ENCODE measurements around the gene DHRS7B. TPM values are rescaled to one million over a fixed set of nuclear protein-coding genes. Genes with fewer than 3 reads are reported as not detected.

DHRS7B gene
- total RNA-seq, 1 donor = 15.2 TPM

DNA sequence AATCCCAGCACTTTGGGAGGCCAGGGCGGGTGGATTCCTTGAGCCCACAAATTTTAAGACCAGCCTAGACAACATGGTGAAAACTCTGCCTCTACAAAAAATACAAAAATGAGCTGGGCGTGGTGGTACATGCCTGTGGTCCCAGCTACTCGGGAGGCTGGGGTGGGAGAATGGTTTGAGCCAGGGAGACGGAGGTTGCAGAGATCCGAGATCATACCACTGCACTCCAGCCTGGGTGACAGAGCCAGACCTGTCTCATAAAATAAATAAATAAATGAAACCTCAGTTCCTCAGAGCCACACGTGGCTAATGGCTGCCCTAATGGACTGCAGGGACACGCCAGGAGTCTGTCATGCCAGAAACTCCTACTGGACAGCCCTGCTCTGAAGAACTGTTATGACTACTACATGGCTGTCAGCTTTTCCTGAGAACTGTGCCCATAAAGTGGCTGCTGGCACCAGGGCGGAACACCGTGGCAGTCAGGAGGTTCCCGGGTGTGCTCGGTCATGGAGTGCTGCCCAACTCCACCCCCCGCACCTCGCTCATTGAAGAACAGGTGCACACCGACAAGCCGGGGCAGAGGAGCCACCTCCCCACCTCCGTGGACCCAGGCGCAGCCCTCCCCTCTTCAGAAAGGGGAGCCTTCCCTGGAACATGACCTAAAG is 82.9 kb downstream of the DHRS7B start:
- Histone ChIP-seq H4K20me1 (ENCODE audit: insufficient read depth, low read length) (peaks cover 54% of the 10 kb centered on the region), H3K79me2 (ENCODE audit: insufficient read depth, low read length) (peaks cover 91% of the 10 kb centered on the region), H3K4me2 (ENCODE audit: insufficient read depth, low read length) (no peak overlapping the region), H3K9me3 (ENCODE audit: low read depth, low read length) (no peaks in the 10 kb centered on the region), H2AFZ (ENCODE audit: low read length) (no peak overlapping the region), H3K27ac (ENCODE audit: low read depth, low read length) (peak overlapping the region; percentile 49), H3K4me3 (ENCODE audit: insufficient read depth, low read length) (no peak overlapping the region), H3K36me3 (ENCODE audit: insufficient read depth, low read length) (peaks cover 30% of the 10 kb centered on the region), H3K27me3 (ENCODE audit: insufficient read depth, low read length) (no peaks in the 10 kb centered on the region), H3K4me1 (ENCODE audit: insufficient read depth, low read length) (peaks cover 19% of the 10 kb centered on the region)
- TF ChIP-seq, protein P1, sequence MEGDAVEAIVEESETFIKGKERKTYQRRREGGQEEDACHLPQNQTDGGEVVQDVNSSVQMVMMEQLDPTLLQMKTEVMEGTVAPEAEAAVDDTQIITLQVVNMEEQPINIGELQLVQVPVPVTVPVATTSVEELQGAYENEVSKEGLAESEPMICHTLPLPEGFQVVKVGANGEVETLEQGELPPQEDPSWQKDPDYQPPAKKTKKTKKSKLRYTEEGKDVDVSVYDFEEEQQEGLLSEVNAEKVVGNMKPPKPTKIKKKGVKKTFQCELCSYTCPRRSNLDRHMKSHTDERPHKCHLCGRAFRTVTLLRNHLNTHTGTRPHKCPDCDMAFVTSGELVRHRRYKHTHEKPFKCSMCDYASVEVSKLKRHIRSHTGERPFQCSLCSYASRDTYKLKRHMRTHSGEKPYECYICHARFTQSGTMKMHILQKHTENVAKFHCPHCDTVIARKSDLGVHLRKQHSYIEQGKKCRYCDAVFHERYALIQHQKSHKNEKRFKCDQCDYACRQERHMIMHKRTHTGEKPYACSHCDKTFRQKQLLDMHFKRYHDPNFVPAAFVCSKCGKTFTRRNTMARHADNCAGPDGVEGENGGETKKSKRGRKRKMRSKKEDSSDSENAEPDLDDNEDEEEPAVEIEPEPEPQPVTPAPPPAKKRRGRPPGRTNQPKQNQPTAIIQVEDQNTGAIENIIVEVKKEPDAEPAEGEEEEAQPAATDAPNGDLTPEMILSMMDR (IDR thresholded peaks at IDR 0.05; ENCODE audit: extremely low read depth, low read depth, low read length) = no peak
- no peak for DNase-seq (ENCODE audit: insufficient read length, low spot score, missing footprints)

DNA sequence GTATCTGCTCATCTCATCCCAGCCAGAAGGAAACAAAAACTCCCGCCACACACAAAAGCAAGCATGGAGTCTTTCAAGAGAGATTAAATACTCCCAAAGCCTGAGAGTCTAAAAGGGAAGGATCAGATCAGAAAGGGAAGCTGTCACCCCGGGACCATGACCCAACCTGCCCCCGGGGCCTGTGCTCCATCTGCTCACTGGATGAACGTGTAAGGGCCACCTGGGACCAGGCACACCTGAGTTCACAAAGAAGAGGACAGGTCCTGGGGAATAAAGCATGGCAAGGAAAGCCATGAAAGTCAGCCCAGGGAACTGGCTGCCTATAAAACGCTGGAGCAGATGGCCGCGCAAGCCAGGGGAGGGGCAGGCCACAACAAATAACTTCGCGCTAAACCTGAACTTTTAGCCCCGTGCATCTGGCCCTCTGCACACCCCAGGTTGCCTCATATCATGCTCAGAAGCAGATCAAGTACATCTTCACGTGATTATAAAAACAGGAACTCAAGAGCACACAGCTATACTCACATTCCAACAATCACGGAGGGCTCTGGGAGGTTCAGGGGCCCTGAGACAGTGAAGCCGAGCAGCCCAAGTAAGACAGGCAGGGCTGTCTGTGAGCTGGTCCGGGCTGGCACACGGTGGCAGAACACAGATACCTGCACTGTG is 83.8 kb downstream of the DHRS7B start:
- no peak for DNase-seq (ENCODE audit: insufficient read length, low spot score, missing footprints)

DNA sequence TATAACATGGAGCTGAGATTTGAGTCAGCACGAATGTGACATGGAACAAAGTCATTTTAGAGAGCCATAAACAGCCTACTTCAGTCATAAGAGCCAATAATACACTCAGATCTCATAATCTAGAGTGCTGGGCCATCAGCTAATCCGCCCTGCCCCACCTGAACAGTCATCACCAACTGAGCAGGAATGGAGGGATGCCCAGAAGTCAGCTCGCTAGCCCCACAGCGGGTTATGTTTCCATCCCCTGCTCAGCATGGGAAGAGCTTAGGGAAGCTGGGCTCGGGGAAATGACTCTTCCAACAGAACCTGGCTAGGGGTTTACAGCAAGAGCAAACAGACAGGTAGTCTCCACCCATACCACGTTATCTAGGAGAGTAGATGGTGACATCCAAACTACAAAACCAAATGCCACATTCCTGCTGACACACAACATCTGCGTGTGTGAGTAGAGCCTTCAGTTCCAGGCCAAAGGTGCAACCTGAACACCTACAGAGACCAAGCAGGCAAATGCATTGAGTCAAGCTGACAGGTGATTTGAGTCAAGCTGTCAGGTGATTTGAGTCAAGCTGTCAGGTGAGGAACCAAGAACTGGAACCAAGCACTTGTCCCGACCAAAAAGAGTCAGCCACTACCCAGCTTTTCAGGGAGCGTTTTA is 85.2 kb downstream of the DHRS7B start:
- Histone ChIP-seq H3K79me2 (ENCODE audit: insufficient read depth, low read length) (peaks cover 86% of the 10 kb centered on the region), H3K27ac (ENCODE audit: low read depth, low read length) (no peak overlapping the region), H3K4me3 (ENCODE audit: insufficient read depth, low read length) (peak overlapping the region; percentile 97), H3K4me1 (ENCODE audit: insufficient read depth, low read length) (peaks cover 27% of the 10 kb centered on the region), H3K27me3 (ENCODE audit: insufficient read depth, low read length) (no peaks in the 10 kb centered on the region), H3K9me3 (ENCODE audit: low read depth, low read length) (no peaks in the 10 kb centered on the region), H2AFZ (ENCODE audit: low read length) (no peak overlapping the region), H4K20me1 (ENCODE audit: insufficient read depth, low read length) (peaks cover 43% of the 10 kb centered on the region), H3K4me2 (ENCODE audit: insufficient read depth, low read length) (peak overlapping the region; percentile 89), H3K36me3 (ENCODE audit: insufficient read depth, low read length) (peaks cover 30% of the 10 kb centered on the region)
- DNase-seq (ENCODE audit: insufficient read length, low spot score, missing footprints) = no peak
- TF ChIP-seq, protein P1 (IDR thresholded peaks at IDR 0.05; ENCODE audit: extremely low read depth, low read depth, low read length) = no peak

More for the DNA sequence above, 83.8 kb downstream of the DHRS7B start:
- TF ChIP-seq, protein P1 (IDR thresholded peaks at IDR 0.05; ENCODE audit: extremely low read depth, low read depth, low read length) = no peak
- Histone ChIP-seq H2AFZ (ENCODE audit: low read length) (no peak overlapping the region), H3K4me2 (ENCODE audit: insufficient read depth, low read length) (no peak overlapping the region), H4K20me1 (ENCODE audit: insufficient read depth, low read length) (peaks cover 47% of the 10 kb centered on the region), H3K9me3 (ENCODE audit: low read depth, low read length) (no peaks in the 10 kb centered on the region), H3K4me3 (ENCODE audit: insufficient read depth, low read length) (no peak overlapping the region), H3K27me3 (ENCODE audit: insufficient read depth, low read length) (no peaks in the 10 kb centered on the region), H3K4me1 (ENCODE audit: insufficient read depth, low read length) (peaks cover 26% of the 10 kb centered on the region), H3K27ac (ENCODE audit: low read depth, low read length) (peak overlapping the region; percentile 49), H3K79me2 (ENCODE audit: insufficient read depth, low read length) (peaks cover 88% of the 10 kb centered on the region), H3K36me3 (ENCODE audit: insufficient read depth, low read length) (peaks cover 30% of the 10 kb centered on the region)
